GM12878 (cell line): ENCODE data around the gene SLC38A7. TPM values are rescaled to one million over a fixed set of nuclear protein-coding genes. Genes with fewer than 3 reads are reported as not detected.

Experiments used
- ATAC-seq: fragments of 200-7000 bp; cut with Tn5 transposase; 3 replicates; pipeline ENCODE4 v1.9.1; 2020; ENCODE audit warnings: mild to moderate bottlenecking, moderate library complexity
- BruUV-seq: library from RNA; stranded (reverse); fragments of 400-500 nt; replicated peaks from 2 replicates; lab custom pipeline; 2021; lab: Mats Ljungman, UMichigan
- CTCF ChIA-PET: fragments of 300-600 bp; sonication (Branson Sonifier 250); formaldehyde crosslinking; extraction: SDS; loops from one replicate; lab custom pipeline; 2021; ENCODE audit warnings: inconsistent platforms; lab: Yijun Ruan, JAX
- POLR2A ChIA-PET: fragments of 350-600 bp; formaldehyde crosslinking; extraction: SDS; loops from one replicate; lab custom pipeline; 2021; ENCODE audit warnings: inconsistent platforms; lab: Charles Lee
- RAD21 ChIA-PET: fragments of 300-600 bp; sonication (Branson Sonifier 250); formaldehyde crosslinking; loops from one replicate; lab custom pipeline; 2023; ENCODE audit warnings: antibody characterized with exemption; ENCODE audit not compliant: unreplicated experiment; lab: Charles Lee
- SMC1A ChIA-PET: fragments of 300-600 bp; sonication (Branson Sonifier 250); formaldehyde crosslinking; loops from one replicate; lab custom pipeline; 2023; ENCODE audit not compliant: unreplicated experiment, uncharacterized antibody; lab: Charles Lee
- DNase-seq: peaks from one replicate; pipeline ENCODE4 v3.0.0-alpha.2; 2011; ENCODE audit warnings: low read depth, low spot score
- FAIRE-seq: peaks from 3 replicates; lab custom pipeline; 2011; peaks lifted over from hg19 to GRCh38; lab: Jason Lieb, UNC
- H2AFZ ChIP-seq: 2 replicates; pipeline ENCODE4 v1.6.0; 2011; ENCODE audit warnings: low read depth, low read length, control low read depth; ENCODE audit not compliant: control insufficient read depth
- H3K27ac ChIP-seq: 2 replicates; pipeline ENCODE4 v1.5.1; 2011; ENCODE audit warnings: control low read depth; ENCODE audit not compliant: control insufficient read depth, insufficient read depth
- H3K27me3 ChIP-seq, 2 experiments: replicated peaks in 1 of 2; 2 replicates each; pipeline versions ENCODE4 v1.6.0 to v1.6.1; 2011; ENCODE audit warnings: low read length in 1 of 2; ENCODE audit not compliant: control insufficient read depth in 2 of 2, insufficient read depth in 2 of 2
- H3K36me3 ChIP-seq, 2 experiments: 2 replicates each; pipeline ENCODE4 v1.5.1; 2011; ENCODE audit warnings: low read length in 1 of 2; ENCODE audit not compliant: control insufficient read depth in 2 of 2, insufficient read depth in 2 of 2
- H3K4me1 ChIP-seq: 2 replicates; pipeline ENCODE4 v1.6.1; 2011; ENCODE audit warnings: mild to moderate bottlenecking, low read length, moderate library complexity, mixed read lengths; ENCODE audit not compliant: control insufficient read depth, insufficient read depth
- H3K4me2 ChIP-seq: 2 replicates; pipeline ENCODE4 v1.6.0; 2011; ENCODE audit warnings: control low read depth; ENCODE audit not compliant: control insufficient read depth, insufficient read depth
- H3K4me3 ChIP-seq: fragments of 200-600 bp; sonication (generic); 2 replicates; pipeline ENCODE4 v1.5.1; 2016
- H3K79me2 ChIP-seq: 2 replicates; pipeline ENCODE4 v1.6.0; 2011; ENCODE audit warnings: low read length; ENCODE audit not compliant: control insufficient read depth, insufficient read depth
- H3K9ac ChIP-seq: 2 replicates; pipeline ENCODE4 v1.8.0; 2011; ENCODE audit warnings: low read length, control low read depth, mixed read lengths; ENCODE audit not compliant: control insufficient read depth, insufficient read depth
- H3K9me3 ChIP-seq: replicated peaks from 3 replicates; pipeline ENCODE4 v1.5.1; 2011; ENCODE audit warnings: mild to moderate bottlenecking, low read length; ENCODE audit not compliant: control insufficient read depth, insufficient read depth
- H4K20me1 ChIP-seq: 2 replicates; pipeline ENCODE4 v1.6.0; 2011; ENCODE audit not compliant: control insufficient read depth, insufficient read depth
- CBX3 ChIP-seq: fragments of 200-600 bp; sonication (generic); IDR thresholded peaks from 2 replicates; pipeline ENCODE4 v1.6.1; 2016; ENCODE audit warnings: low read depth, borderline replicate concordance
- CBX5 ChIP-seq: sonication (generic); IDR thresholded peaks from 2 replicates; pipeline ENCODE4 v1.6.1; 2016; ENCODE audit warnings: low read depth, moderate library complexity, mild to moderate bottlenecking, inconsistent platforms
- CREM ChIP-seq: IDR thresholded peaks from 2 replicates; pipeline ENCODE4 v1.6.1; 2014; ENCODE audit warnings: antibody characterized with exemption, low read depth
- DPF2 ChIP-seq: fragments of 450-650 bp; IDR thresholded peaks from 2 replicates; pipeline ENCODE4 v1.6.1; 2017; ENCODE audit warnings: mild to moderate bottlenecking
- EZH2 ChIP-seq: IDR thresholded peaks from 2 replicates; pipeline ENCODE4 v1.6.1; 2012; ENCODE audit warnings: low read depth, mild to moderate bottlenecking, control low read depth, inconsistent platforms, low read length, borderline replicate concordance; ENCODE audit not compliant: control insufficient read depth
- HDAC2 ChIP-seq: fragments of 200-600 bp; sonication (generic); IDR thresholded peaks from 2 replicates; pipeline ENCODE4 v1.6.1; 2017
- IRF4 ChIP-seq: IDR thresholded peaks from 2 replicates; pipeline ENCODE4 v1.6.1; 2011; ENCODE audit warnings: low read depth, low read length
- MXI1 ChIP-seq: fragments of 150-350 bp; IDR thresholded peaks from 2 replicates; pipeline ENCODE4 v1.6.1; 2011; ENCODE audit warnings: low read depth, mild to moderate bottlenecking, inconsistent platforms, low read length, improper control_type of control experiment
- NR2C1 ChIP-seq: fragments of 450-650 bp; IDR thresholded peaks from 2 replicates; pipeline ENCODE4 v1.6.1; 2017; ENCODE audit warnings: antibody characterized with exemption, mild to moderate bottlenecking, moderate library complexity
- PAX8 ChIP-seq: fragments of 450-650 bp; IDR thresholded peaks from 2 replicates; pipeline ENCODE4 v1.6.1; 2017; ENCODE audit warnings: mild to moderate bottlenecking, moderate library complexity
- POLR2A ChIP-seq: IDR thresholded peaks from 2 replicates; pipeline ENCODE4 v1.6.1; 2011; ENCODE audit warnings: low read depth, mild to moderate bottlenecking, low read length
- RAD21 ChIP-seq: IDR thresholded peaks from 2 replicates; pipeline ENCODE4 v1.6.1; 2011; ENCODE audit warnings: mild to moderate bottlenecking, low read depth, low read length, moderate library complexity; ENCODE audit not compliant: insufficient read depth
- RAD51 ChIP-seq: fragments of 450-650 bp; IDR thresholded peaks from 2 replicates; pipeline ENCODE4 v1.6.1; 2016; ENCODE audit warnings: moderate library complexity, mild to moderate bottlenecking, inconsistent platforms
- RFX5 ChIP-seq: IDR thresholded peaks from 2 replicates; pipeline ENCODE4 v1.6.1; 2011; ENCODE audit warnings: low read depth, low read length, improper control_type of control experiment
- TCF12 ChIP-seq: IDR thresholded peaks from 2 replicates; pipeline ENCODE4 v1.6.1; 2011; ENCODE audit warnings: low read depth, mild to moderate bottlenecking, low read length
- WGBS: methylation state at CpG from one replicate; pipeline ENCODE4 v1.1.6; 2016; ENCODE audit warnings: low lambda C conversion rate; ENCODE audit not compliant: insufficient replicate concordance, insufficient coverage; ENCODE audit errors: missing lambda C conversion rate; 5-methylcytosine and 5-hydroxymethylcytosine counted together
- in situ Hi-C: fragments of 300-500 bp; cut with MboI; formaldehyde crosslinking; loops from 9 replicates; pipeline ENCODE4 v1.14.3; 2018; ENCODE audit warnings: mixed read lengths
- intact Hi-C: fragments of 100-400 bp; cut with micrococcal nuclease; formaldehyde crosslinking; loops from one replicate; pipeline ENCODE4 v1.14.2; 2022; ENCODE audit not compliant: unreplicated experiment
- polyA plus RNA-seq, 11 experiments: library from polyadenylated mRNA; depleted of rRNA in 4 of 11; unstranded in 6 of 11; stranded (reverse) in 5 of 11; fragments of >200 nt; fragmentation: Nextera tagmentation in 4 of 11; fragmentation: Illumina TruSeq in 1 of 11; extraction: Ambion mirVana in 4 of 11; extraction: Trizol in 1 of 11; gene quantifications; 1 replicate in 1 of 11; 2 replicates in 10 of 11; pipeline versions ENCODE4 v1.2.1 to v1.2.3, GENCODE V29; 2011 to 2016; ENCODE audit warnings: inconsistent platforms in 2 of 11, missing spikeins in 2 of 11, low read depth in 1 of 11
- total RNA-seq, 4 experiments: library from RNA; depleted of rRNA in 3 of 4; stranded (reverse); fragments of >200 nt in 3 of 4; fragmentation: Illumina TruSeq in 1 of 4; extraction: Trizol in 1 of 4; gene quantifications; 2 replicates each; pipeline versions ENCODE4 v1.2.1 to v1.2.3, GENCODE V29; 2013 to 2021
- TF ChIP-seq, protein P1 (sequence below): IDR thresholded peaks from 2 replicates; pipeline ENCODE4 v1.6.1; 2011; ENCODE audit warnings: low read depth, mild to moderate bottlenecking, low read length, moderate library complexity, borderline replicate concordance; ENCODE audit errors: extremely low read depth
- TF ChIP-seq, protein P2 (sequence below): IDR thresholded peaks from 2 replicates; pipeline ENCODE4 v1.6.1; 2012; ENCODE audit warnings: low read depth, low read length, improper control_type of control experiment
- TF ChIP-seq, protein P3 (sequence below): IDR thresholded peaks from 2 replicates; pipeline ENCODE4 v1.6.1; 2012; ENCODE audit warnings: low read depth, low read length, improper control_type of control experiment

Gene SLC38A7
- total and polyA plus RNA-seq, 10 of the 15 experiments (the other 5 are each of a cell fraction or from before 2014, with no cell fraction given): 1.4 to 7.8 (median 4.7) TPM

DNA sequence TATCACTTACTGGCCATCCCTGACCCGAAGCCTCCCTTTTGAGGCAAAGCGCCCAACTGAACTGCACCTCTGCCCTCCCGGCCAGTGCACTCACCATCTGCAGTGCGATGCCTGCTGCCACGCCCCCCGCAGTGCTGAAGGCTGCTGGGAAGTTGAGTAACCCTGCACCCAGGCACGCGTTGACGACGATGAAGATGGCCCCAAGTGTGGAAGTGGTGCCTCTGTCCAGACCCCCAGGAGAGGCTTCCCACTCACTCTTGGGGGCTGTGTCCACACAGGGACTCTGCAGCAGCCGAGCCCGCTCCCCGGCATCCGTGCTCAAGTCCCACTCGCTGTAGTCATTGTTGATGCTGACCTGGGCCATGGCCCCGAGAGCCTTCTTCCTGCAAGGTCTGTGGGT is 4.8 kb downstream of the SLC38A7 start:
- DNase-seq: no peak
- H3K27me3 ChIP-seq: no peaks in the 10 kb centered on the region
- POLR2A ChIA-PET: no interaction called here
- no peak overlapping the region for H3K27ac ChIP-seq
- H3K36me3 ChIP-seq: no peaks in the 10 kb centered on the region; a peak in 1 of 4 replicates
- CTCF ChIA-PET: interaction anchor here (1.8 kb wide), 1 partner anchor 76 kb away, joined by 26 read pairs; no protein-coding TSS in a partner anchor
- H3K4me1 ChIP-seq: peaks cover 10% of the 10 kb centered on the region; the same call in 1 of the 2 replicates
- WGBS: 97% methylated on average over 16 of the region's 16 CpGs
- SMC1A ChIA-PET: interaction anchor here (1.0 to 2.2 kb wide), 3 partner anchors 19 to 76 kb away, joined by 3 to 9 read pairs (median 4); no protein-coding TSS in a partner anchor
- no peaks in the 10 kb centered on the region for H3K9me3 ChIP-seq
- no peak for FAIRE-seq
- H4K20me1 ChIP-seq: no peaks in the 10 kb centered on the region
- no TSS peak for BruUV-seq
- in situ Hi-C loops: no loop called here
- no peak overlapping the region for H3K4me3 ChIP-seq
- no peak overlapping the region for H2AFZ ChIP-seq
- no peak overlapping the region for H3K9ac ChIP-seq
- no peak for ATAC-seq
- no peak overlapping the region for H3K4me2 ChIP-seq
- RAD21 ChIA-PET: interaction anchor here (1.6 kb wide), 1 partner anchor 77 kb away, joined by 16 read pairs; no protein-coding TSS in a partner anchor
- TF ChIP-seq CBX5 (no peak), POLR2A (no peak), CREM (no peak), NR2C1 (no peak), RFX5 (no peak), IRF4 (no peak)
- TF ChIP-seq, protein P1, sequence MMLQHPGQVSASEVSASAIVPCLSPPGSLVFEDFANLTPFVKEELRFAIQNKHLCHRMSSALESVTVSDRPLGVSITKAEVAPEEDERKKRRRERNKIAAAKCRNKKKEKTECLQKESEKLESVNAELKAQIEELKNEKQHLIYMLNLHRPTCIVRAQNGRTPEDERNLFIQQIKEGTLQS: no peak
- TF ChIP-seq, all 136 proteins: peak for 0
- H3K79me2 ChIP-seq: no peaks in the 10 kb centered on the region
- intact Hi-C loops: no loop called here

DNA sequence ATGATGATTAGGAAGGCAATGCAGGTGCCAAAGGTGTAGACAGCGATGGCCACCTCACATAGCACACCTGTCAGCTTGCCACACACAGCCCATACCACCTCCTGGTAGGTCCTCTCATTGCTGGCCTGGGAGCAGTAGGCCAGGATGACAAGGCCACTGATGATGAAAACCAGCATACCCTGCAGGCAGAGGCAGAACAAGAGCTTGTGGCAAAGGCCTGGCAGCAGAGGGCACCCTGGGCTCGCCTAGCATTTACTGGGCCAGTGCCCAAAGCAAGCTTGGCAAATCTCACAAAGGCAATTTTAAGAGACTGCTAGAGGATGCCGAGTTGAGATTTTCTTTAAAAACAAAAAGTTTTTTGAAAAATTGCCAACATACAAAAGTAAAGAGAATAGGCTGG is 5.9 kb downstream of the SLC38A7 start:
- in situ Hi-C loops (no loop called here), intact Hi-C loops (loop anchor here (1.0 kb wide), 1 partner anchor 78 kb away; no protein-coding TSS in a partner anchor)
- RAD21 ChIA-PET: interaction anchor here (1.3 to 1.6 kb wide), 2 partner anchors 74 to 78 kb away, joined by 3 to 16 read pairs; no protein-coding TSS in a partner anchor
- Histone ChIP-seq H3K4me3 (no peak overlapping the region), H3K9ac (no peak overlapping the region), H3K27me3 (no peaks in the 10 kb centered on the region), H2AFZ (no peak overlapping the region), H3K36me3 (no peaks in the 10 kb centered on the region; a peak in 1 of 4 replicates), H3K79me2 (no peaks in the 10 kb centered on the region), H3K9me3 (no peaks in the 10 kb centered on the region), H3K4me2 (no peak overlapping the region), H3K27ac (no peak overlapping the region), H4K20me1 (no peaks in the 10 kb centered on the region), H3K4me1 (peaks cover 4% of the 10 kb centered on the region; the same call in 1 of the 2 replicates)
- POLR2A ChIA-PET: no interaction called here
- FAIRE-seq (no peak), DNase-seq (no peak), ATAC-seq (peak; percentile 72)
- SMC1A ChIA-PET: interaction anchor here (1.0 to 2.2 kb wide), 3 partner anchors 18 to 77 kb away, joined by 3 to 9 read pairs (median 4); no protein-coding TSS in a partner anchor
- 75% methylated on average over 3 of the region's 3 CpGs for WGBS
- no TSS peak for BruUV-seq
- CTCF ChIA-PET: interaction anchor here (0.6 to 1.8 kb wide), 4 partner anchors 10 to 121 kb away, joined by 3 to 26 read pairs (median 4); no protein-coding TSS in a partner anchor
- TF ChIP-seq, protein P2, sequence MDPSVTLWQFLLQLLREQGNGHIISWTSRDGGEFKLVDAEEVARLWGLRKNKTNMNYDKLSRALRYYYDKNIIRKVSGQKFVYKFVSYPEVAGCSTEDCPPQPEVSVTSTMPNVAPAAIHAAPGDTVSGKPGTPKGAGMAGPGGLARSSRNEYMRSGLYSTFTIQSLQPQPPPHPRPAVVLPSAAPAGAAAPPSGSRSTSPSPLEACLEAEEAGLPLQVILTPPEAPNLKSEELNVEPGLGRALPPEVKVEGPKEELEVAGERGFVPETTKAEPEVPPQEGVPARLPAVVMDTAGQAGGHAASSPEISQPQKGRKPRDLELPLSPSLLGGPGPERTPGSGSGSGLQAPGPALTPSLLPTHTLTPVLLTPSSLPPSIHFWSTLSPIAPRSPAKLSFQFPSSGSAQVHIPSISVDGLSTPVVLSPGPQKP: no peak
- TF ChIP-seq RFX5 (no peak), HDAC2 (no peak), PAX8 (no peak), RAD51 (no peak), RAD21 (peak; percentile 43), DPF2 (no peak), TCF12 (no peak), EZH2 (no peak), MXI1 (no peak), CBX3 (no peak)
- TF ChIP-seq, protein P3, sequence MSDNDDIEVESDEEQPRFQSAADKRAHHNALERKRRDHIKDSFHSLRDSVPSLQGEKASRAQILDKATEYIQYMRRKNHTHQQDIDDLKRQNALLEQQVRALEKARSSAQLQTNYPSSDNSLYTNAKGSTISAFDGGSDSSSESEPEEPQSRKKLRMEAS: no peak
